Trophoblast cell (in vitro differentiated cells and primary cell): ENCODE results near the gene CPSF4.

Experiments used
- DNase-seq, 2 donors: peaks; one replicate each; pipeline ENCODE4 v3.0.0-alpha.2; 2016
- H2AFZ ChIP-seq: 2 replicates; pipeline ENCODE4 v1.6.1; 2013; ENCODE audit warnings: low read length, moderate library complexity, mild to moderate bottlenecking; ENCODE audit not compliant: insufficient read depth, poor library complexity
- H2AK5ac ChIP-seq: 2 replicates; pipeline ENCODE4 v1.6.1; 2013; ENCODE audit warnings: mild to moderate bottlenecking, low read length
- H2BK120ac ChIP-seq: 2 replicates; pipeline ENCODE4 v1.6.1; 2013; ENCODE audit warnings: low read length, mild to moderate bottlenecking, moderate library complexity; ENCODE audit not compliant: insufficient read depth, poor library complexity
- H2BK12ac ChIP-seq: 2 replicates; pipeline ENCODE4 v1.6.1; 2013; ENCODE audit warnings: mild to moderate bottlenecking, low read length, moderate library complexity
- H2BK5ac ChIP-seq: 2 replicates; pipeline ENCODE4 v1.6.1; 2013; ENCODE audit warnings: low read length, low read depth, moderate library complexity, mild to moderate bottlenecking; ENCODE audit not compliant: poor library complexity
- H3K14ac ChIP-seq: 2 replicates; pipeline ENCODE4 v1.6.1; 2013; ENCODE audit warnings: mild to moderate bottlenecking, low read length
- H3K18ac ChIP-seq: 2 replicates; pipeline ENCODE4 v1.6.1; 2013; ENCODE audit warnings: mild to moderate bottlenecking, low read length
- H3K23ac ChIP-seq: 2 replicates; pipeline ENCODE4 v1.6.1; 2013; ENCODE audit warnings: low read length
- H3K27ac ChIP-seq: 2 replicates; pipeline ENCODE4 v1.5.1; 2013; ENCODE audit warnings: low read depth, mild to moderate bottlenecking, inconsistent platforms, low read length, moderate library complexity
- H3K27me3 ChIP-seq: 2 replicates; pipeline ENCODE4 v1.6.1; 2013; ENCODE audit warnings: inconsistent platforms, mild to moderate bottlenecking, low read length, moderate library complexity; ENCODE audit not compliant: insufficient read depth
- H3K36me3 ChIP-seq, 2 experiments: 1 replicate in 1 of 2; 2 replicates in 1 of 2; pipeline ENCODE4 v1.6.1; 2013; ENCODE audit warnings: low read length in 2 of 2, mild to moderate bottlenecking in 2 of 2, moderate library complexity in 1 of 2; ENCODE audit not compliant: insufficient read depth in 2 of 2, control insufficient read depth in 1 of 2
- H3K4ac ChIP-seq: 2 replicates; pipeline ENCODE4 v1.6.1; 2013; ENCODE audit warnings: low read depth, mild to moderate bottlenecking, low read length, moderate library complexity
- H3K4me1 ChIP-seq, 2 experiments: 1 replicate in 1 of 2; 2 replicates in 1 of 2; pipeline ENCODE4 v1.6.1; 2013; ENCODE audit warnings: low read length in 2 of 2, mild to moderate bottlenecking in 2 of 2, moderate library complexity in 1 of 2; ENCODE audit not compliant: insufficient read depth in 2 of 2, control insufficient read depth in 1 of 2
- H3K4me2 ChIP-seq: 2 replicates; pipeline ENCODE4 v1.6.1; 2013; ENCODE audit warnings: inconsistent platforms, mild to moderate bottlenecking, low read length, moderate library complexity
- H3K4me3 ChIP-seq: 2 replicates; pipeline ENCODE4 v1.5.1; 2013; ENCODE audit warnings: mild to moderate bottlenecking, low read depth, low read length, inconsistent platforms
- H3K79me1 ChIP-seq: one replicate; pipeline ENCODE4 v1.6.1; 2013; ENCODE audit warnings: low read length
- H3K79me2 ChIP-seq: 2 replicates; pipeline ENCODE4 v1.6.1; 2013; ENCODE audit warnings: low read length, mild to moderate bottlenecking; ENCODE audit not compliant: control insufficient read depth, insufficient read depth, poor library complexity
- H3K9ac ChIP-seq: 2 replicates; pipeline ENCODE4 v1.6.1; 2013; ENCODE audit warnings: mild to moderate bottlenecking, low read length
- H3K9me3 ChIP-seq: 2 replicates; pipeline ENCODE4 v1.6.1; 2013; ENCODE audit warnings: low read depth, mild to moderate bottlenecking, control low read depth, inconsistent platforms, low read length; ENCODE audit not compliant: insufficient read depth
- H4K12ac ChIP-seq: 2 replicates; pipeline ENCODE4 v1.6.1; 2013; ENCODE audit warnings: low read depth, mild to moderate bottlenecking, low read length, moderate library complexity
- H4K8ac ChIP-seq: 2 replicates; pipeline ENCODE4 v1.6.1; 2013; ENCODE audit warnings: low read depth, mild to moderate bottlenecking, low read length, moderate library complexity
- H4K91ac ChIP-seq: one replicate; pipeline ENCODE4 v1.6.1; 2013; ENCODE audit warnings: low read depth, mild to moderate bottlenecking, low read length, moderate library complexity
- WGBS: extraction: QIAGEN DNeasy Blood & Tissue Kit; methylation state at CpG from one replicate; pipeline ENCODE4 v1.1.7; 2013; ENCODE audit warnings: missing lambda C conversion rate; ENCODE audit not compliant: insufficient read length, insufficient coverage; ENCODE audit errors: extremely low coverage; 5-methylcytosine and 5-hydroxymethylcytosine counted together

The CPSF4 gene

DNA sequence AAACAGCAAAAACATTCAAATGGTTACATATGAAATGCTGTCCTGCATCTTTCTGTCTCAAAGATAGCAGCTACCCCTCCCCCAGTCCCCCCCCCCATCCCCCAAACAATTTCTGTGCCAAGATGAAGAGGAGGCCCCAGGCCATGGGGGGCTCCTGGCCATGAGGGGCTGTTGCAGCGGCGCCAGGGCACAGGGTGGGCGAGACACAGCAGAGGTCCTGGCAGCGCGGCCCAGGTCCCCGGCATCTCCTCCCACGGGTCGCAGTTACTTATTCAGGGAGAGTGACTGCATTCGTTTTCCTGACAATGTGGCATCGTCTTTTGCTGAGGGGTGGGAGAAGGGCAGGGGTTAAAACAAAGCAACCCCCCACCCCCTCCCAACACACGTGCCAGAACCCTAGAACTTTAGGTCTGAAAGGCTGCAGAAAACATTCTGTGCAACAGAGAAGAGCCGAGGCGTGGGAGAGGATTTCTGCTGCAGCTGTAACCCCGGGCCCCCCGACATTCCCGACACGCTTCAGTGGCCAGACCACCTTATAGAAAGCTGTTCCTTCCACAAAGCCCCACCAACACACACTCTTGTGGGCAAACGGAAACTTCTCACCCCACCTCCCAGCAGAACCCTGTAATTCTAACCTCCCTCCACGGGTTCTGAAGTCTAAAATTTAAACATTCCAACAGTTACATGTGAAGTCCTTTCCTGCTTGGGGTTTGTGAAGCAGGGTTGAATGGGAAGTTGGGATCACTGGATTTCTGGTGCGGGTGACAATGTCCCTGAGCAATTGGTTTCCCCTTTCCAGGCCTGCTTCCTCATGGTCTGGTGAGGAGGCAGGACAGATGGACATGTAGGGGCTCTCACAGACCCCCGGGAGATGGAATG, 42.1 kb upstream of the CPSF4 start:
- Histone ChIP-seq H3K9ac (no peak overlapping the region), H3K4me2 (no peak overlapping the region), H3K79me2 (no peaks in the 10 kb centered on the region), H3K4me1 (peaks cover 5 to 13% of the 10 kb centered on the region in 2 experiments), H2AFZ (no peak overlapping the region), H3K27me3 (no peaks in the 10 kb centered on the region), H4K8ac (no peak overlapping the region), H4K12ac (no peak overlapping the region), H3K79me1 (peaks cover 3% of the 10 kb centered on the region), H4K91ac (no peak overlapping the region), H3K9me3 (no peaks in the 10 kb centered on the region), H2AK5ac (no peak overlapping the region), H2BK5ac (no peak overlapping the region), H3K4me3 (no peak overlapping the region), H3K14ac (no peak overlapping the region), H3K23ac (no peak overlapping the region), H3K36me3 (peaks cover 77 to 79% of the 10 kb centered on the region in 2 experiments), H3K18ac (no peak overlapping the region), H2BK12ac (no peak overlapping the region), H3K27ac (no peak overlapping the region), H2BK120ac (no peak overlapping the region), H3K4ac (no peak overlapping the region)
- no CpG with 5 or more reads among the region's 21 CpGs for WGBS
- DNase-seq: no peak

DNA sequence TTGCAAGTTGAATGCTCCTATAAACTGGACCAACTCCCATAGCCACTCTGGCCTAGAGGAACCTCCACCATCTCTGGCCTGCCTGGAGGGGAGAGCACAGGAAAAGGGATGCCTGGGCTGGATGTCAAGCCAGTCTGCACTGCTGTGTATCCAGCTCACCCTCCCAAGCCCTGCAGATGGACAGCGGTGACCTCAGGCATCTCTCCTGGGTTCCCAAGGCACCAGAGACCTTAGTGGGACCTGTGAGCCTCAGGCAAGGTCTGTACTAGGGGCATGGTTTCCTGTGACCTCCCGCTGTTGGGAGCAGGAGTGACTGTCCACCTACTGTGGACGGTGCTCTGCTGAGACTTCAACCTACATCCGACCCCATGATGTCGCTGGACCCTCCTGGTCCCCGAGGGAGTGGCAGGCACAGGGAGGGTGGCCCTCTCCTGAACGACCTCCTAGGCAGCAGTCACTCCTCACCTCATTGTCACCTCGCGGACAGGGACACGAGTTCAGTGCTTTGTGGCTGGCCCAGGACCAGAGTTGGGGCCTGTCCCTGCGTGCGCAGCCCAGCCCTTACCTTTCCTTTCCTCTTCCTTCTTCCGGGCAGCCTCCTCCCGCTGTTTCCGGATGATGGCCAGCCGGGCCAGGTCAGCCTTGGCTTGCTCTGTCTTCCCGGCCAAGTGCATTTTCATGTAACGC, 41.3 kb upstream of the CPSF4 start:
- Histone ChIP-seq H3K79me1 (peaks cover 3% of the 10 kb centered on the region), H4K12ac (no peak overlapping the region), H4K91ac (no peak overlapping the region), H2BK12ac (no peak overlapping the region), H2BK120ac (no peak overlapping the region), H3K4me2 (no peak overlapping the region), H3K14ac (no peak overlapping the region), H3K9me3 (no peaks in the 10 kb centered on the region), H2BK5ac (no peak overlapping the region), H3K9ac (no peak overlapping the region), H4K8ac (no peak overlapping the region), H3K18ac (no peak overlapping the region), H3K27ac (no peak overlapping the region), H3K36me3 (peaks cover 79 to 82% of the 10 kb centered on the region in 2 experiments), H2AK5ac (no peak overlapping the region), H3K4ac (no peak overlapping the region), H3K4me1 (peaks cover under 1 to 8% of the 10 kb centered on the region in 2 experiments), H3K79me2 (no peaks in the 10 kb centered on the region), H3K23ac (no peak overlapping the region), H3K27me3 (no peaks in the 10 kb centered on the region), H3K4me3 (no peak overlapping the region), H2AFZ (no peak overlapping the region)
- no CpG with 5 or more reads among the region's 18 CpGs for WGBS
- no peak for DNase-seq

- no peak for DNase-seq
- H2AK5ac ChIP-seq: no peak overlapping the region
- H3K9ac ChIP-seq: no peak overlapping the region
- no peaks in the 10 kb centered on the region for H3K79me2 ChIP-seq
- H3K4me1 ChIP-seq: no peaks in the 10 kb centered on the region
- H3K79me1 ChIP-seq: no peaks in the 10 kb centered on the region
- no peak overlapping the region for H3K4me3 ChIP-seq
- peaks cover 81 to 88% of the 10 kb centered on the region in 2 experiments for H3K36me3 ChIP-seq
- H2BK120ac ChIP-seq: no peak overlapping the region
- H2AFZ ChIP-seq: no peak overlapping the region
- no peak overlapping the region for H3K27ac ChIP-seq
- H3K4ac ChIP-seq: no peak overlapping the region
- WGBS: no CpG with 5 or more reads among the region's 5 CpGs
- H2BK5ac ChIP-seq: no peak overlapping the region
- H3K27me3 ChIP-seq: no peaks in the 10 kb centered on the region
- no peak overlapping the region for H3K14ac ChIP-seq
- no peak overlapping the region for H4K91ac ChIP-seq
- no peak overlapping the region for H3K23ac ChIP-seq
- H3K4me2 ChIP-seq: no peak overlapping the region
- no peak overlapping the region for H4K8ac ChIP-seq
- no peak overlapping the region for H2BK12ac ChIP-seq
- H3K18ac ChIP-seq: no peak overlapping the region
- no peaks in the 10 kb centered on the region for H3K9me3 ChIP-seq
- H4K12ac ChIP-seq: no peak overlapping the region
Measured at GRCh38 chr7:99398891-99399445, 39.8 kb upstream of the CPSF4 start.

GRCh38 chr7:99399597-99399996, 39.1 kb upstream of the CPSF4 start:
- H3K4me3 ChIP-seq: no peak overlapping the region
- no peak overlapping the region for H3K4ac ChIP-seq
- H2BK5ac ChIP-seq: no peak overlapping the region
- H3K79me1 ChIP-seq: no peaks in the 10 kb centered on the region
- no peak overlapping the region for H2BK12ac ChIP-seq
- no peak overlapping the region for H3K9ac ChIP-seq
- no peaks in the 10 kb centered on the region for H3K27me3 ChIP-seq
- H3K4me1 ChIP-seq: no peaks in the 10 kb centered on the region
- H3K9me3 ChIP-seq: no peaks in the 10 kb centered on the region
- H3K14ac ChIP-seq: no peak overlapping the region
- no peak overlapping the region for H3K23ac ChIP-seq
- H2AFZ ChIP-seq: no peak overlapping the region
- no peak overlapping the region for H3K18ac ChIP-seq
- no CpG with 5 or more reads among the region's 6 CpGs for WGBS
- H3K4me2 ChIP-seq: no peak overlapping the region
- DNase-seq: no peak
- H4K8ac ChIP-seq: no peak overlapping the region
- no peak overlapping the region for H4K12ac ChIP-seq
- no peak overlapping the region for H2AK5ac ChIP-seq
- no peak overlapping the region for H4K91ac ChIP-seq
- peaks cover 83 to 90% of the 10 kb centered on the region in 2 experiments for H3K36me3 ChIP-seq
- no peaks in the 10 kb centered on the region for H3K79me2 ChIP-seq
- H3K27ac ChIP-seq: no peak overlapping the region
- H2BK120ac ChIP-seq: no peak overlapping the region
